SKM-1 (cell line): ENCODE results near the gene C19orf25.

Experiments
- DNase-seq: peaks from one replicate; lab custom pipeline; 2025; ENCODE audit not compliant: unreplicated experiment; lab: John Stamatoyannopoulos, UW

The C19orf25 gene

GRCh38 chr19:1433119-1434039 is 45.6 kb downstream of the C19orf25 start:
- no peak for DNase-seq

DNA sequence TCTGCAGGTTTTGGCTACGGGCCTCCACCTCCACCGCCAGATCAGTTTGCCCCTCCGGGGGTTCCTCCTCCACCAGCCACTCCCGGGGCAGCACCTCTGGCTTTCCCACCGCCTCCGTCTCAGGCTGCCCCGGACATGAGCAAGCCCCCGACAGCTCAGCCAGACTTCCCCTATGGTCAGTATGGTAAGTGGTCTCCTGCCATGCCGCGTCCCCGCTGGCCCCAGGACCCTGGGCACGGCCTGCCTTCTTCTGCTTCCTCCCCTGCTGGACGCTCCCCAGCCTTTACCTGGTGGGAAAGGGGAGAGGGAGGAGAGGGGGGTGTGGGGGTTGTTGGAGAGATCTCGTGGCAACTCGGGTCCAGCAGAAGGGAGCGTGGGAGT is 46.5 kb downstream of the C19orf25 start:
- DNase-seq: no peak

DNA sequence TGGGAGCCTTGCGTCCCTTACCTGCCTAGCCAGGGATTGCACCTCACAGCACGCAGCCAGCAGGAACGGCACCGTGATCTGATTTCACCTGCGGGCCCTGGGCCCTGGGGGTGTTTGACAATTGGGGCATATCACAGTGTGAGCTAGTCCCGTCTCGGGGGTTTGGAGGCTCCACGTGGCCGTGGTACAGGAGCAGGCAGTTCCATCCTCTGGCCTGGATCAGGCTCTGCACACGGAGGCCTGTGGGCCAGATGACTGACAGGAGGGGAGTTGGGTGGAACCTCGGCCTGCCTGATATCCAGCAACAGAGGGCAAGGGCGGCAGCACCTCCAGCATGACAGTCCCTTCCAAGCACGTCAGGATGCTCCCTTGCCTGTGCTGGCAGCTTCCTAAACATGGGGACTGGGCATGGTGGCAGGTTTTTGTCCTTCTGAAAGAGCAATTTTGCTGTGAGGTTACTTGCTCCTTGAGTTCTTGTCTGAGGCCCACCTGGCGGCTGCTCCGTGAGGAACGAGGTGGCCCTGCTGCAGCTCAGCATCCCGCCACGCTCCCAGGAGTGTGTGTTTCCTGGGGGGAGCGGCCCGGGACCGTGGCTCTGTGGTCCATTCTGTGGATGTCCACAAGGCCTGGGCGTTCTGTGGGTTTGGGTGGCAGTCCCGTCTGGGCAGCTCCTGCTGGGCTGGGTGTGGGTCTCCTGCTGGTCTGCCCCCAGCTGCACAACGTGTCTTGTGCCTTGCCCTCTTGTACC is 47.1 kb downstream of the C19orf25 start:
- no peak for DNase-seq

DNA sequence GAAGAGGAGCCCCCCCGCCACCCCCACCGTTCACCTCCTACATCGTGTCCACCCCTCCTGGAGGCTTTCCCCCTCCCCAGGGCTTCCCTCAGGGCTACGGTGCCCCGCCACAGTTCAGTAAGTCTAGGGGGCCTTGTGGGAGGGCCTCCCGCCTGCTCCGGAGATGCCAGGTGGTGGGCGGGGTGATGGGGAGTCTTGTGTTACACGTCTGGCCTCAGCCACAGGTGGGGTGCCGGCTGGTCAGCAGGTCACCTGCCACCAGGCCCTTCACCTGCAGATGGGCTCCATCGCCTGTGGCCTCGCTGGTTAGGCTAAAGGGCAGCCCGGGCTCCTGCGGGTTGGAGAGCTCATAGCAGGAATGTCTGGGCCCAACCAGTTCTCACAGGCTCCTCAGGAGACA is 48.8 kb downstream of the C19orf25 start:
- no peak for DNase-seq

DNA sequence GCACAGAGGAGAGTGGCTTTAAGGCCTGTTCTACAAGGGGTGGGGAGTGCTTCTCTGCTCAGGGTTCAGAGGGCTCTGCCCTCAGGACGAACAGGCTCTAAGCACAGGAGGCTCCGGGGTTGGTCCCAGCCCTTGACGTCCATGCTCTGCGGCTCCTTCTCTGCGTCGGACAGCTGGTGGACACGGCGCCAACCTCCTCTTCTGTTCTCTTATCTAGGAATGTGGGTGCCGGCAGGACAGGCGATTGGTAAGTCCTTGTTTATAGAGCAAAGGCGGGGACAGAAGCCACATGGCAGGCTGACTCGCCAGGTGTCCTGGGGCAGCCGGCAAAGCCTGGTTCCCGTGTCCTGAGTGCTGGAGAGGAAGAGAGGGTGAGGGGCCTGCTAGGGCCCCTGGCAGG is 49.3 kb downstream of the C19orf25 start:
- no peak for DNase-seq

- no peak for DNase-seq
Observed at GRCh38 chr19:1428738-1429391, 50.1 kb downstream of the C19orf25 start.

DNA sequence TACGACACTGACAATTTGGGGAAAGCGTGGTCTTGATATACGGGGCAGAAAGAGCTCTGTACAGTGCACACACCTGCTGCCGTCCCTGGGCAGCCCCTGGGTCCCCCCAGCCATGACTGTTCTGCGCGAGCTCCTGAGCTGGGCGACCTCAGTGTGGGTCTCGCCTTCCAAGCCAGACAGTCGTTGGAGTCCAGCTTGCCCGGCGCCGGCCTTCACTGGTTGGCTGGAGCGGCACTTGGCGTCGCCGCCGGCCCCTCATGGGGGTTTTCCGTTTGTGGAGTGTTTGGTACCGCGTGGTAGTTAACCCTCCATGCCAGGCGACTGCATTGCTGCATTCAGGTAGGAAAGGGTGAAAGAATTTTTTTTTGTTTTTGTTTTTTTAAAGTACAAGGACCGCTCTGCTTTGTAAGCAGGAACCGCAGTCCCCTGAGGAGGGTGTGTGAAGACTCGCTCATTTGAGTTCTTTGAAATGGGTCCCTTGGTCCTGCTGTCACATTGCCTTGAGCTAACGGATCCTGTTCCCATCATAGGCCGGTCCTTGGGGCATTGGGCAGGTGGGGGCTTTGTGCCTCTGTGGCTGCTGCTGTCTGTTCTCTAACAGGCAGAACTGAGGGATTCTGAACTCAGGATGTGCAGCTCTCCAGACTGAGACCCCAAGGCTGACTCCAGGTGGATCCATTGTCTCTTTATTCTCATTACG is 51.6 kb downstream of the C19orf25 start:
- DNase-seq: no peak

GRCh38 chr19:1426736-1427135 is 52.3 kb downstream of the C19orf25 start:
- DNase-seq: no peak

DNA sequence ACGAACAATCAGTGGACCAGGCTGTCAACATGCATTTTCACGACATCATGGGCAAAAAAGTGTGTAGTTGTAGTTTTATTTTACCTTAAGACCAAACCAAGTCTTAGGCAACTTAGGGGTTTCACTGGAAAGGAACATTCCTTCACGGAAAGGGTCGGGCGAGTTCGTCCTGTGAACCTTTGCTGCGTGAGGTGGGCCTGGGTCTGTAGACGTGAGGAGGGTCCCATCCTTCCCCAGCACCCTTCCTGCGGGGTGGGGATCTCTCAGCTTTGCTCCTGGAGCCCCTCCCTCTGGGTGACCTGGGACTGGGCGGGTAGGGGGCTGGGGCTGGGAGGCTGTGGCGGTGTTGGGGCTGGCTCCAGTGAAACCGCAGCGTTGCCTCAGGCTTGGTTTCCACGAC is 53.1 kb downstream of the C19orf25 start:
- no peak for DNase-seq

DNA sequence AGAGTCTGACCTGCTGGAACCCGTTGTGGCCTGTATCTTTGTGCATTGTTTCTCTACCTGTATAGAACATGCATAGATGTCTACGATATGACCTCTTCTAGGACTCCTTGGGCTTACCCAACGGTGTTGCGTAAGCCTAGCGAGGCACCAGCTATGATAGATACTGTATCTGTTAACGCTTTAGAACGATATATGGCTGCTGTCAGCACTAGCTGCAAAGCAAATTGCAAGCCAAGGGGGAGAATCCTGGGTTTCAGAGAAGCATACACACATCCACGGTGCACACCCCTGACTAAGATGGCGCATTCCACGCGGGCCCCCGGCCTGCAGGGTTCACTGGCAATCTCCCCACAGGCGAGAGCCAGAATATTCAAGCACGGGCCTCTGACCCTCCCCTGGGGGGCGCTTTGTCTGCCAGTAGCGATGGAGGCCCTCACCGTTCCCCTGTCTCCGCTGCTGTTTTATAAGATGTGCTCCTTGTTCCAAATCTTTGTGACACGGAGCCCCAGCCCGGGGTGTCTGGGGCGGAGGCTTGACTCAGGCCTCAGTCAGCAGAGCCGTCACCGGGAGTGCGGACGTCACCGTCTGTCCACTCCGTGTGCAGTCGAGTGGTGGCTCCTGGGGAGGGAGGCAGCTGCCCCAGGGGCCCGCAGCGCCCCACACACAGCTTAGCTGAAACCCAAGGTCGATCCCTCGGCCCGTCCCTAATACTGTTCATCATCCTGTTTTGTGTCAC is 53.7 kb downstream of the C19orf25 start:
- no peak for DNase-seq

- no peak for DNase-seq
Observed at GRCh38 chr19:1424192-1424955, 54.6 kb downstream of the C19orf25 start.

DNA sequence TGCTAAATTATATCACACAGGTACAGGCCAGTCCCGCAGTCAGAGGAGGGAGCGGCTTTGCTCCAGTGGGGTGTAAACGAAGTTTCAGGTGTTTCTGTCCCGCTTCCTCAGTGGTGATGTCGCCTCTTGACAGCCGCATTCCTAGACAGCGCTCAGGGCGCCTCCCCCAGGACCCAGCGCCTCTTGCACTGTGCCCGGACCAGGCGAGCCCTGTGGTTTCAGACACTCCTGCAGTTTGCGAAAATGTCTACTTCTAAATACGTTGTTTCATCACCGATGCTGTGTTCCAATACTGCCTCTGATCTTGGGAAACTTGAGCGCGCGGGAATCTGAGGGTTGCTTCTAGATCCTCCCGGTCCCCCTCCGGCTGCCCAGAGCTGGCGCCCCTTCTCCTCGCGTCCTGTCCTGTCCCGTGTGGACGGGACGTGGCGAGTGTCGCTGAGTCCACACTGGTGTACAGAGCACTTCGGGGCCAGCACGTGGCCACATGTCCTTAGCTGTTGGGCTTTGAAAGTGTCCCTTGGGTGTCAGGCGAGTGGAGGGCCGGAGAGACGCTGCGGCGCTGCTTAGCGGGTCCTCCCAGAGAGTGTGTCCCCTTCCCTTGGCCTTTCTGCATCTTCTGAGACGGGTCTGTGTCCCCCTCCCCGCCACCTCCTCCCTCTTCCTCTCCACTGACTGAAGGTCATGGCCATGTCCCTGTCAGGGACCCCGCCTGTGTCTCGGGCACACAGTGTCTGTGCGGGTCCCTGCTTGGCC is 55.4 kb downstream of the C19orf25 start:
- DNase-seq: no peak
